Activated CD4-positive, alpha-beta T cell treated with anti-CD3 and anti-CD28 coated beads, Interleukin-2, amount 50 U/mL, for 4 hours (primary cell): Measurements from ENCODE around the gene IP6K3.

Experiments used
- DNase-seq, 2 experiments: peaks; one replicate each; pipeline ENCODE4 v3.0.0-alpha.2; 2020

Gene IP6K3

DNA sequence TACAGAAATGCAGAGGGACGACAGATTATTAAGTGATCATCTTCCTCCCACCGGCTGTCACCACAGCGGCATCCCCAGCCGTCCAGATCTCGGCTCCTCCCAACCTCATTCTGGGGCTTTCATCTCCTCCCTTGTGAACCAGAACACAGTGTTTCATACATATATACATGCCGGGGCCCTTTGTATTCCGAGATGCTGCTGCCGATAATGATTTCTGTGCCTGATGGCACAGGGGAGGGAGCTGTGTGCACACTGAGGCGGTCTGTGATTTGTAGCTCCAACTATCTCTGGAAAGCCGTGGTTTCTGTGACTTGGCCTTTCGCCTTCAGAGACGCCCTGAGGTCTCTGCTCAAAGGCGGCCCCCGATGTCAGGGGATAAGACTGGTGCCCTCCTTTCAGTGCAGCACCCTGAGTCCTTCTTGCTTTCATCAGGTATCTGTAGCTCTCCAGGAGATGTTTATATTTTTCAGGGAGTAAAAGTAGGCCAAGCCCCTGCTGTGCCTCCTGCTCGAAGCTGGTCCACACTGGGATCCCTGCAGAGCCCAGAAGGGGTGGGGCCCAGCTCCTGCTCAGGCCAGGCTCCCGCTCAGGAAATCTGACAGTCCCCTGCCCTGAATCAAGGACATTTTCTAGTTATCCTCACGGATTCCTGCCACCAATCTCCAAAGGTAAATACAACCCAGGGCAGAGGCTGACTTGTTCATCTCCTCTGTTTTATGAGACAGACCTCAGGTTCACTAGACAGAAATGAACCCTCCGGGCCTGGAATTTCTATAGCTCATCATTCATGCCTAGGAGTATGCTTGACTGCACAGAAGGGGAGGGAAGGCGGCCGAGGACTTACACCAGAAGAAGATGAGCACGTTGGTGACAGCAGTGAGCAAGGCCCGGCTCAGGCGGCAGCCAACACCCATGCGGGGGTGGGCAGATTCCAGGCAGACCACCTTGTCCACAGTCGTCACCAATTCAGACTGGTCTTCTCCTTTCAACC, 31.0 kb upstream of the IP6K3 start:
- no peak for DNase-seq

DNA sequence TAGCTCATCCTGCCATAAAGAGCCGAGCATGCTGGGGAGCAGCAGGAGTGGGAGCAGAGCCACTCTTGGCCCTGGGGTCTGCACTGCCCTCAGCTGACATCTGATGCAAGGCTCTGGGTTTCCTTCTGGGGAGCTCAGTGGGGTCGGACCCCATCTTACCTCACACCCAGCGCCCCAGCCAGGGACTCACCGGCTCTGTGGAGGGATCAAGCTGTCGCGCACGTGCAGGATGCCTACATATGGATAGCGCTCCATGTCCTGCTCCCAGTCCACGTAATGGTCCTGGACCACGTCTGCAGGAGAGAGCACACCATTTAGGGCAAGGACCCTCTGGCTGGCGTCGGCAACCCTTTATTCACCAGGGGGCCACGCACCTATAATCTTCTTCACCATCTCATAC, 30.1 kb upstream of the IP6K3 start:
- no peak for DNase-seq

DNA sequence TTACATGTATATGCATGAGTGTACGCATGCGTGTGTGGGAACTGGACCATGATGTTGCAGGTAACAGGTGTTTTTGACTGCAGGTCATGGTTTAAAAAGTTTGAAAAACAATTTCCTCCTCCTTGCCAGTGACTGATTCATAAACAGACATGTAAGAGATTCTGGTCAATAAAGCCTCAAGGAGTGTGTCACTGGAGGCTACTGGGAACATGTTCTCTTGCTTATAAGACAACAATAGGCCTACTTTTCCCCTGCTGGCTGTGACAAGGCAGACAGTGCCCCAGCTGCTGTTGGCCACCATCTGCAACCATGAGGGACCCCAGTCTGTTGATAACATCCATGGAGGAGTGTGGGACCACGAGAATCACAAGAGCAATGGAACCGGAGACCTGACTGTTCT, 29.5 kb upstream of the IP6K3 start:
- DNase-seq, result no peak

DNA sequence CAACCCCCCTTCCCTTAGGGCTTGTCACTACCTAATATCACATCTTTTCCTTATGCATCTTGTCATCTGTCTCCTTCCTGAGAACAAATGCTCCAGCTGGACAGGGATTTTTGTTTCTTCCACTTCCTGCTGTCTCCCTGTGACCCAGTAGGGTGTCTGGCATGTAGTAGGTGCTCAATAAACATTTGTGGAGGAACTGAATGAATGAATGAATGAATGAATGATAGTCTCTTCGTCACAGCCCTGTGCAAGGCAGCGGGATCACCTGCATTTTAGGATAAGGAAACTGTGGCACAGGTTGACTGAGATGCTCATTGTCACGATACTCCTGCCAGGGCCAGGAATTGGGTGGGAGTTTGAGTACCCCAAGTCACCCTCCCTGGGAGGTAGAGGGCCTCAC, 28.1 kb upstream of the IP6K3 start:
- no peak for DNase-seq

DNA sequence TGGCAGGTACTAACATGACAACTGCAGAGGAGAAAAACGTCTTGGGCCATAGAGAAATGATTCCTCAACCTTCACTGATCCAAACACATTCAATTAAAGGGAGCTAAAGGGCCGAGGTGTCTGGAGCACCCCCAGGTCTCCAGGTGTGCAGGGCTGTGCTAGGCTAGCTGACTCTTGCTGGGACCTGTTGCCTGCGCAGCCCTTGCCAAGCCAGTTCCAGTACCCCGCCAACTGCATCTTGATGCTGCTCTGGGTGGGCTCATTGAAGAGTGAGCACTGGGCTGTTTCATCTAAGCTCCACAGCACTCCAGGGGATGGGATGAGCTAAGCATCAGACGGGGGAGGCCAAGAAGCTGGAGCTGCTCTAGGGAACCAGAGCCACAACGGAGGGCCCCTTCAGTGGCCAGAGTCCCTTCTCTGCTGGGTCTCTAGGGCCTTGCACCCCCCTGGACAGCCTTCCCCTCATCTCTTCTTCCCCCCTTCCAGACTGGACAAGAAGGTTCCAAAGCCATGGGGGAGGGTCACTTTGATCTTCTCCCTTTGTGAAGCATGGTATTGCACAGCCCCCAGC, 26.3 kb upstream of the IP6K3 start:
- no peak for DNase-seq

DNA sequence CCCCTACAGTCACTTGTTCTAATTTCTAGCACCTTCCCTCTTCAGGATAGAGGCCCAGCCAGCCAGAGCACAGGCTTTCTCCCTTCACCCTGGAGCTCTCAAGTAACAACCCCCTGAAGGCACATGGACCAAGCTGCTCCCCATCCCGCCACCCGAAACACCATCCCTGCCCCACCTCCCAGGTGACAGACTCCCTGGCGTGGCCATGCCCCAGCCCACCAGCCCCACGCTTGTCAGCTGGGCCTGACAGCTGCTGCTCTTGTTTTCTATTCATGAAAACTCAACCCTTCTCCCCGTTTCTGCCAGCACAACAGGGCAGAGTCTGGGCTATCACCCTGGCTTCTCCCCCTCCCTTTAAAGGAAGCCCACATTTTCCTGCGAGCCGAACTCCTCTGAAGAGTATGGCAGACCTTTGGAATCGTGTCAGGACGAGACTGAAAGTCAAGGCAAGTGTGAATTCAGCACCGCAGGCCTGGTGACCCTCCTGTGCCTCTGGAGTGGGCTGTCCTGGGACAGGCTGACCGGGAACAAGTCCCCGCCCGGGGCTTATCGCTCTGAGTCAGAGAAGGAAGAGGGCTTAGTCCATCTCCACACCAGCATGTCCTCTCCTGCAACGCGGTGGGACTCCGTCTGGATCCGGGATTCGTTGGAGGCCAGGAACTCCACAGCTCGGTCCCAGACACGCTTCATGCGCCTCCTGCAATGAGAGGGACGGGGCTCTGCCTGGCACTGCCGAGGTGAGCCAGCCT, 25.6 kb upstream of the IP6K3 start:
- DNase-seq, result no peak

DNA sequence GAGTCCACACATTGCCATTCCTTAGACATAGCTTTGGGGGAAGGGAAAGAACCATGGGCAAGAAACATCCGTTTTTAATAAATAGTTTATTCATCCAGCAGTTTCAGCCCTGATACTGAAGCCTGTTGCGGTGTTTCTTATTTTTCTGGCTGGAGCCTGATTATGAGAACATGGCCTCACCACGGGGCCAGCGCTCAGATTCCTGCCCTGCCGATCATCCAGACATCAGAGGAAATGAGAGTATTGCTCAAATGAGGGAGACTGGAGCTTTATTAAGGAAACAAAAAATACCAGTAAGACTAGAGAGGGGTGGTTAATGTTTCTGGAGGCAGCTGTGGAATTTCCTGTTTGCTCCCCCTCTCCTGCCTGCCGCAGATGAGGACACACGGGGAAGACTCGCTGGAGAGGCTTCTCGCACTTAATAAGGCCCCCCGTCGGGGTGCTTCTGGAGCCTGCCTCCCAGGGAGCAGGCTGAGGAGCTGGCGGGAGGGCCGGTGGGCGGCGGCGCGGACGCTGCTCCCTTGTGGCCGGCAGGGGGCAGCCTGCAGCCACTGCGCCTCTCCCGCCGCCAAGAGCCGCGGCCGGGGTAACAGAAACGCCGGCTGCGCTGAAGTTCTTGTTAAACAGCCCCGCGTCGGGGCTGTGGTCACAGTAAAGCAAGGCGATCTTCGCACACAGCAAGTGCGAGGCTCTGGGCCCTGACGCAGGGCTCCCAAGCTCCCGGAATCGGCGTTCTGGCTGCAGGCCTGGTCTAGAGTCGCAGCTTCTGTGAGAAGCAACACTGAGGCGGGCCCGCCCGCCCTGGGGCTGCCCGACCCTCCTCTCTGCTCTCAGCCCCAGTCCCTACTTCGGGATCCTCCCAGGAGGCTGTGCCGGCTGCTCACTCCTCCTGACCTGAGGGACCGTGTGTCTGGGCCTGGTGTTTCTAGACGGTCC, 24.7 kb upstream of the IP6K3 start:
- DNase-seq, result peak; percentile 40 to 46

DNA sequence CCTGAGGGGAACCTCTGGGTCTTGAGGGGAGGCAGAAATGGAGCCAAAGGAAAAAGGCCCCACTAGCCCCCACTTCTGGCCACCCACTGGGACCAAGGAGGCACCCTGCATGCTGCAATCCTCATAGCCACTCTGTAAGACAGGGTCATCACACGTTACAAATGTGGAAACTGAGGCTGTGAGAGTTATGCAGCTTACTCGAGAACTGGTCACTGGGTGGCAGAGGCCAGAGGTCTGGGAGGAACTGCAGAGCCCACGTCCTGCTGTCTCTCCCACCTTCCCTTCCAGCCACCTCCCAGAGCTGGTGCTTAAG, 24.1 kb upstream of the IP6K3 start:
- no peak for DNase-seq

DNA sequence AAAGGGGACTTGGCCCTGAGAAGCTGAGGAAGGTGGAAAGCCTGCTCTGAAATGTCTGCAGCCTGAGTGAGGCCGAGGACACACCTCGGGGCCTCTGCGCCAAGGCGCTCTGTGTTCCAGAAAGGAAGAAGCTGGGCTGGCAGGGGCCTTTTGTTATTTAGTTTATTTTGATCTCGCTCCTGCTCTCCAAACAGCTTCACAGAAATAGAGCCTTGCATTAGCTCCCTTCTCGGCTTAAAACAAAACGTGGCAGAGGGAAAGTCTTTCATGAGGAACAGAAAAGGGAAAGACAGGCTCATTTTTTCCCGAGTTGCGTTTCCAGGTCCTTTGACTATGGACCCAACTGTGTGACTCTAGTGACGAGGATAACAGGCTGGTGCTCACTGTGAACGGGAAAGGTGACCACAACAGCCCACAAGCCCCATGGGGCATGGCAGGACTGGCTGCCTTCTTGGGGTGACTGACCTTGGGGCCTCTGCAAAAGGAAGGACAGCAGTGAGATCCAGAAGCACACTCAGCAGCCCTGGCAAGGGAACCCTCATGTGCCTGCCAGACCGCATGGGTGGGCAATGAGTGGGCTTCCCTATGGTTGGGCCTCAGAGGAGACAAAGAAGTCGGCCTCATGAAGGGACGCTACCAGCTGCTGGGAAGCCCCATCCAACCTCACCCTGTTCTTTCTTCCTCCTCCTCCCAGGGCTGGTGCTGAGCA, 23.6 kb upstream of the IP6K3 start:
- DNase-seq, result no peak

DNA sequence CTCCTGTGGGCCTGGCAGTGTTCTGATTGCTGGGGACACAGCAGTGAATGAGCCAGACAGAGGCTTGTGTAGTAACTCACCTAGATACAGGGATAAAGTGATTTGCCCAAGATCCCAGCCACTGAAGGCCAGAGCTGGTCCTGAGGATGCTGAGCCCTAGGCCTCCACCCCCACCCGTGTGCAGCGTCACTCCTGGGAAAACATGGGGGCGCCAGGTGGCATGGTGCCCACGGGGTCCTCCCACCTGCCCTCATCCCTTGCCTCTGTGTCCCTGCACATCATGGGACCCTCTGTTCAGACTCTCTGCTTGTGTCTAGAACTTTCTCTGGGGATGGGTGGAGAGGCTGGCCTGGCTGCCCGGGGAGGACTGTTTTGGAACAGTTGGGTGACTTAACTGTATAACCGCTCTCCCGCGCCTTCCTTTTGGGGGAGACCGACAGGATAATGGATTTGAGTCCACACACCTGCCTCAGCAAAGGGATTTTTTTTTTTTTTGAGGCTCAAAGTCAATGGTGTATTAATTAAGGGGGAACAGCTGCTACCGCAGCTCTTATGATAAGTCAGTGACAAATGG, 22.6 kb upstream of the IP6K3 start:
- no peak for DNase-seq

DNA sequence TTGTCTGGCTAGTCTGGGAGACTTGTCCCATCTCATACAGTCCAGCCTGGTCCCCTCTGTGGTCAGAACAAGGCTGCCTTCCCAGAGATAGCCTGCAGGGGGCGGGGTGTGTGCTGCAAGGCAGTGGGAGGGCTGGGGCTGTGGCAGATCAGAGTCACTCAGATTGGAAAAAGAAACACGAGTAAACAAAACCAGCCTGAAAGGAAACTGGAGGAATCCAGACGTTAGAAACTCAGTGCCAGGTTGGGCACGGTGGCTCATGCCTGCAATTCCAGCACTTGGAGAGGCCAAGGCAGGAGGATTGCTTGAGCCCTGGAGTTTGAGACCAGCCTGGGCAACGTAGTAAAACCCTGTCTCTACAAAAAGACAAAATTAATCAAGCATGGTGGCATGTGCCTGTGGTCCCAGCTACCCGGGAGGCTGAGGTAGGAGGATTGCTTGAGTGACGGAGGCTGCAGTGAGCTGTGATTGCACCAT, 22.0 kb upstream of the IP6K3 start:
- peak; percentile 68 to 69 for DNase-seq

DNA sequence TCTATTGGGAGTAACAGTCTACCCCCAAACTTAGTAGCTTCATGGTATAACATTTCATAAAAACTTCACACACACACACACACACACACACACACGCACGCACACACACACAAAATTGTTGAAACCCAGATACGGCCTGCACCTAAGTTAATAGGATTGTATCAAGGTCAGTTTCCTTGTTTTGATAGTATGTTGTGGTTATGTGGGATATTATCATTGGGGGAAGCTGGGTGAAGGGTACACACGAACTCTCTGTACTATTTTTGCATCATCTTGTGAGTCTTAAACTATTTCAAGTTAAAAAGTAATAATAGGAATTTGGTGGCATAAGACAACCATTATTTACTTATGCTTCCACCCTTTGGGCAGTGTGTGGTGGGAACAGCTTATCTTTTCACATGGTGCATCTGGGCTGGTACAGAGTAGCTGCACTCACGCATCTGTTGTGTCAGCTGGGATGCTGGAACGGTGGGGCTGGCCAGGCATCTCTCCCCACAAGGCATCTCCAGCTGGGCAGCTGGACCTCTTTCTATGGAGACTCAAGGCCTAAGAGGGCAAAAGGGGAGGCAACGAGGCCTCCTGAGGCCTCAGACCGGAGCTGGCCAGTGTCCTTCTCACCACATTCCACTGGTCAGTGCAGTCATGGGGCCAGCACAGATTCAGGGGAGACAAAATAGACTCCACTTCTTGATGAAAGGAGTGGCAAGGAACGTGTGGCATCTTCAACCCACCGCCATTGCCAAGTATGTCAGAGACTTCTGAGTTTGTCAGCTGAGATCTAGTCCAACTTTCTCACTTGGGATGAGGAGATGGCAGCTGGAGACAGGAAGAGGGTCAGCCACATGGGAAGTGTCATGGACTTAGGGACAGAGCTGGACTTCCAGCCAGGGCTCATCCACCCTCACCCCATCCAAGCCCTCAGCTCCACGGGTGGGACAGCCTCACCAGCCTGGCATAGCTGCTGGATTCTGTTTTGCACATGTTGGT, 20.5 kb upstream of the IP6K3 start:
- no peak for DNase-seq

DNA sequence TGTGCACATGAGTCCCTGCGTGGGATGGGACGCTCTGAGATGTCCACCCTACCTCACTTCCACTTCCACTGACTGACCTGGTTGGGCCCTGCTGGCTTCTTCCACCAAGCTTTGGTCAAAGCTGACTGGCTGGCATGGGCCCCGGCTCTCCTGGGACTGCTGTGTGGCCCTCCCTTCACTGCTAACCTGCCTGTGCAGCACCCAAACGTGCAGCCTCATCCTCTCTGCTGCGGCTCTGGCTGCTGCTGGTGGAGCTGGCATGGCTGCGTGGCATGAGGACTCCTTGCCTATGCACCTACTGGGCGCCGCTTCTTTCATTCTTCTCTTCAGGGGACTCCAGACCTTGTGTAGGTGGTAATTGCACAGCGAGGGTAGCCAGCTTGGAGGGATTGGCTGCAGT, 18.7 kb upstream of the IP6K3 start:
- DNase-seq, result no peak

DNA sequence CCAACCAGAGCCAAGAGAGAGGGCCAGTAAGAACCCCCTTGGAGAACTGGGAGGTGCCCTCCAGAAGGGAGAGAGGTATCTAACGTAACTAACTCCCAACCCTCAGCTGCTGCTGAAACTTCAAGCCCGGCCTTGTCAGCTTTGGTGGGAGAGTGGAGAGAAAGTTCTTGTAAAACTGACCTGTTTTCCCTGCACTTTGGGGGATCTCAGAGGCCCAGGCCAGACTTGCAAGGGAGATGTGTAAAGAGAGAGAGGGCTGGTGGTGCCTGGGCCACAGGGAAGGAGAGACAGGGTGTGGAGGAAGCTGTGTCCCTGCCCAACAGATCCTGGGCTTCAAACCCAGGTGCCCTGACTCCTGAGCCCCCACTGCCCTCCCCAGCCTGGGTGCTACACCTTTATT, 17.3 kb upstream of the IP6K3 start:
- DNase-seq, result no peak

DNA sequence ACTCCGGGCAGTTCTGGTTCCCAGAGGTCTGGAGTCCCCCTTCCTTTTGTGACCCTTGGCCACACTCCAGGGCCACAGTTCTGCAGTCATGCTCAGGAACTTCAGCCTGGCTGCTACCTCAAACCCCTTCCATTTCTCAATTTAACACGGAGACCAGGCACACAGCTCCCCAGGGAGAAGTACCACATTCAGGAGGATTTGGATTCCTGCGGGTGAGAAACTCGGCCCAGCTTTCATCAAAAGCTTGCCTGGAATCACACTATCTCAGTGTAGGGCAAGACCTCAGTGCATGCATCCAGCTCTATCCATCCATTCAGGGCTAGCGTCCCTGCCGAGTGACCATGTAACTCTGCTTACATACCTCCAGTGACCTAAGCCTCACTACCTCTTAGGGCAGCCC, 16.8 kb upstream of the IP6K3 start:
- DNase-seq, result no peak

DNA sequence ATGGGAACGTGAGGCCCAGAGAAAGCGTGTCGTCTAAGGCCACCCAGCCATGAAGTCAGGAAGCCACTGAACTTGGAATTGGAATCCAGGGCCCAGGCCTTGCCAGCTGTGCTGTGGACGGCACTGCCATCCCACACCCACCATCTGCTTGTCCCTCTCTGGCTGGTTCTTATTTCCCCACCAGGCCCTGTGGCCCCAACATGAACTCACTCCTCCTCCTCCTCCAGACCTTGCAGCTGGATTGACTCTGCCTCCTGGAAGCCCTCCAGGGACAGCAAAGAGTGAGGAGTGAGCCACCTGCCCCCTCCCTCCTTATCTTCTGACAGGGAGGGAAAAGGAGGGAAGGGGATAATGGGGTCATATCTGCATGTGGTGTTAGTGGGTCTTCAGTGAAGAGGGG, 16.0 kb upstream of the IP6K3 start:
- no peak for DNase-seq

DNA sequence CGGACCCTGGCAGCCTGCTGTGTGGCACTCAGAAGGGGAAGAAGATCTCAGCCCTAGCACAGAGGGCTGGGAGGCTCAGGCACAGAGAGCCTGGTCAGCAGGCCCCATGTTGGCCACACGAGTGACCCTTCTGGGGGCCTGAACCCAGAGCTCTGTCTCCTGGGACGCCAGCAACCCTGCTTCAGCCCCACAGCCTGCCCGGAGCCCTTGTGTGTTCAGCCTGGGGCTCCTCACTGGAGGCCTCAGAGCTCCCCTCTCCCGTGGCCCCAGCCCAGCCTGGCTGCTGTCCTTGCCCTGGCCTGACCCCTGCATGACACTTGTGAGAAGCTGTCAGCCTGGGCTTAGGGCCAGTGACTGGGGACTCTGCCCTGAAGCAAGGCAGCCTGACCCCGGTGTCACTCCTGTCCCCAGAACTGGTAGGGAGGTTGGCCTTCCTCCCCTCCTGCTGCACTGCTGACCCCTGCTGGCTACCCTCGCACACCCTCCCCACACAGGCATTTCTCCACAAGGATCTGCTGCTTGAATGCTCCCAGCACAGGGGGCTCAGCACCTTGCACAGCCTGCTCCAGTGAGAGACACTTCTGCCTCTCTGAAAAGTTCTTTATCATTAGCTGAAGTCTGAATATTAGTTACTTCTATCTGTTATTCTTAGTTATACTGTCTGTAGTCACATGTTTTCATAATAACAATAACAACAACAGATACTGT, 15.4 kb upstream of the IP6K3 start:
- peak; percentile 22 to 28 for DNase-seq

DNA sequence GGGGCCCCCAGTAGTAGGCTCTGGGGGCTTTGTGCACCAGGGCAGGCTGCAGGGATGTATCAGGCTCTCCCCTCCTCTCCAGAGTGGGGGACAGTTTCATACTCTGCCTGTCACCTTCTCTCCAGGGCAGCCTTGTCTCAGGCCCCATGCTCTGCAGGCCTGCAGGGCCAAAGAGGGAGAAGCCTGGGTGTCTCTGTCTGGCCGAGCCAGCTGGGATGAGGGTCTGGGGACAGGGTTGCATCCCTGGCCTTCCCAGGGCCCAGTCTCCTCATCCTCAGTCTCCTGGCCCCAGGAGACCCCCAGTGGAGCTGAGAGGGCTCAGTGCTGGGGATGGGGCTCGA, 14.8 kb upstream of the IP6K3 start:
- DNase-seq, result no peak

DNA sequence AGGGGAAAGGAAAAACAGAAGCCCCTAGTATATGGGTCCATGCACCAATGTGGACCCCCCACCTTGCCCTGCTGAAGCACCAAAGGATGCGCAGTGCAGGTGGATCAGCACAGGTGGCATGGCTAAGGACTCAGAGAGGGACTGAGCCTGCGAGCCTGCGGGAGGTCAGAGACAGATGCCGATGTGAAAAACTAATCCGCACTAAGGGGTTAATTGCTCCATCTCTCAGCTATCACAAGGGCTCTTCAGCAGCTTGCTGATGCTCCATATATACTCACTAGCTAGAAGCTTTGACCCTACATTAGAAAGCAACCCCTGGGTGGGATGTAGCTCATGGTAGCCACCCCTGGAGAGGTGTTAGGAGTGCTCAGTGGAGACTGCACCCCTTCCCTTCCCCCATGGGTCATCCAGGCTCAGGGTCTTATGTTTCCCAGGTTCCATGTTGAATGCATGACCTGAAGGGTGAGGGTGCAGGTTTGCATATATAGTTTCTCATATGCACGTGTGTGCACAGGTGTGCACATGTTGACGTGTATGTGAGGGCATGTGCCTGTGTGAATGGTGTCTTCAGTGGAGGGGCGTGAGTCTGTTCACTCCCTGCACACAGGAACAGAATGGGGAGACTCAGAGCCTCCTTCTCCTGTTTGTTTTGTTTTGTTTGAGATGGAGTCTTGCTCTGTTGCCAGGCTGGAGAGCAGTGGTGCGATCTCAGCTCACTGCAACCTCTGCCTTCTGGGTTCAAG, 13.4 kb upstream of the IP6K3 start:
- DNase-seq, result no peak
